Measurements from ENCODE around the gene REPIN1.

DNA sequence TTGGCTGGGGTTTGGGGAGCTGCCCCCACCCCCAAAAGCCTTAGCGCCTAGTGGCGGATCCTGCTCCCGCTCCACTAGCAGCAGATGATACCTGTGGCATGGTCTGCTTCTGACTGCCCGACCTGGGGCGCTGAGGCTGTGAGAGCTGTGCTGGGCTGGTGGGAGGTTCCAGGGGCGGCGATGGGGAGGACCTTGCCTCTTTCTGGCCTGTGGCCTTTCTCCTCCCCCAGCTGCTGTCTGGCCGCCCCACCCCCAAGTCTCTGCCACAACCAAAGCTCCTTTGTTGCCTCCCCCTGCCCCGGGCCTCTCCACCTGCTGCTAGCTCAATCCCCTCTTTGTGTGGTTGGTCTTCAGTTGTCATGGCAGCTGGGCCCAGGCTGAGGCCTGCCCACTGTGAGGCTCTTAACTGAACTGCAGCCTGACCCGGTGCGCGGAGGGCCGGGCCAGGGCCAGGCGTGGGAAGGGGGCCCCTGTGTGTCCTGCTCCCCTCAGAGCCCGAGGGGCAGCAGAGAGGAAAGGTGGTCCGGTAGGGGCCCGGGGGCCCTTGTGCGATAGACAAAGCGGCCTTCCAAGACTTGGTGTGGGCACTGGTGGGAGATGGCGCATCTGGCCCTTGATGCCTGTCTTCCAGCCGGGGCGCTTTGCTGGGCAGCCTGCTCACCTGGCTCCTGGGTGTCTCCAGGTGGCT lies 15.2 kb downstream of the REPIN1 start:
- TF ChIP-seq, protein P1, sequence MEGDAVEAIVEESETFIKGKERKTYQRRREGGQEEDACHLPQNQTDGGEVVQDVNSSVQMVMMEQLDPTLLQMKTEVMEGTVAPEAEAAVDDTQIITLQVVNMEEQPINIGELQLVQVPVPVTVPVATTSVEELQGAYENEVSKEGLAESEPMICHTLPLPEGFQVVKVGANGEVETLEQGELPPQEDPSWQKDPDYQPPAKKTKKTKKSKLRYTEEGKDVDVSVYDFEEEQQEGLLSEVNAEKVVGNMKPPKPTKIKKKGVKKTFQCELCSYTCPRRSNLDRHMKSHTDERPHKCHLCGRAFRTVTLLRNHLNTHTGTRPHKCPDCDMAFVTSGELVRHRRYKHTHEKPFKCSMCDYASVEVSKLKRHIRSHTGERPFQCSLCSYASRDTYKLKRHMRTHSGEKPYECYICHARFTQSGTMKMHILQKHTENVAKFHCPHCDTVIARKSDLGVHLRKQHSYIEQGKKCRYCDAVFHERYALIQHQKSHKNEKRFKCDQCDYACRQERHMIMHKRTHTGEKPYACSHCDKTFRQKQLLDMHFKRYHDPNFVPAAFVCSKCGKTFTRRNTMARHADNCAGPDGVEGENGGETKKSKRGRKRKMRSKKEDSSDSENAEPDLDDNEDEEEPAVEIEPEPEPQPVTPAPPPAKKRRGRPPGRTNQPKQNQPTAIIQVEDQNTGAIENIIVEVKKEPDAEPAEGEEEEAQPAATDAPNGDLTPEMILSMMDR (tag by site-specific recombination; IDR thresholded peaks at IDR 0.05): no peak
- TF ChIP-seq ZNF18 (tag by site-specific recombination; IDR thresholded peaks at IDR 0.05) (no peak), TCF7L2 (IDR thresholded peaks at IDR 0.05; ENCODE audit: borderline replicate concordance, low read depth, low read length) (no peak), YY1 (tag by site-specific recombination; IDR thresholded peaks at IDR 0.05) (no peak), FEZF1 (tag by site-specific recombination; IDR thresholded peaks at IDR 0.05) (no peak), ATF2 (tag by site-specific recombination; IDR thresholded peaks at IDR 0.05; ENCODE audit: low read depth) (no peak)
